RPMI7951 (cell line): ENCODE measurements around the gene RNF39. TPM values are rescaled to one million over a fixed set of nuclear protein-coding genes. Genes with fewer than 3 reads are reported as not detected.
"Not testable (repeated sequence)": the region's sequence is repeated elsewhere in the genome, so short reads cannot be mapped to it uniquely, and the experiment has no call there.

Experiments used
- DNase-seq: peaks from one replicate; pipeline ENCODE4 v3.0.0-alpha.2; 2012; ENCODE audit warnings: low read depth
- total RNA-seq: library from RNA; depleted of rRNA; stranded (reverse); fragments of >200 nt; shearing (Covaris generic); gene quantifications from 2 replicates; pipeline ENCODE4 v1.2.3, GENCODE V29; 2014; rRNA removed

RNF39 gene, protein sequence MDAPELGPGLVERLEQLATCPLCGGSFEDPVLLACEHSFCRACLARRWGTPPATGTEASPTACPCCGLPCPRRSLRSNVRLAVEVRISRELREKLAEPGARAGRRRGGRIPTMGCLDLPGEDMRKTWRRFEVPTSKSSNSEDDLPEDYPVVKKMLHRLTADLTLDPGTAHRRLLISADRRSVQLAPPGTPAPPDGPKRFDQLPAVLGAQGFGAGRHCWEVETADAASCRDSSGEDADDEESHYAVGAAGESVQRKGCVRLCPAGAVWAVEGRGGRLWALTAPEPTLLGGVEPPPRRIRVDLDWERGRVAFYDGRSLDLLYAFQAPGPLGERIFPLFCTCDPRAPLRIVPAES
- total RNA-seq, result not detected in 2 replicates

DNA sequence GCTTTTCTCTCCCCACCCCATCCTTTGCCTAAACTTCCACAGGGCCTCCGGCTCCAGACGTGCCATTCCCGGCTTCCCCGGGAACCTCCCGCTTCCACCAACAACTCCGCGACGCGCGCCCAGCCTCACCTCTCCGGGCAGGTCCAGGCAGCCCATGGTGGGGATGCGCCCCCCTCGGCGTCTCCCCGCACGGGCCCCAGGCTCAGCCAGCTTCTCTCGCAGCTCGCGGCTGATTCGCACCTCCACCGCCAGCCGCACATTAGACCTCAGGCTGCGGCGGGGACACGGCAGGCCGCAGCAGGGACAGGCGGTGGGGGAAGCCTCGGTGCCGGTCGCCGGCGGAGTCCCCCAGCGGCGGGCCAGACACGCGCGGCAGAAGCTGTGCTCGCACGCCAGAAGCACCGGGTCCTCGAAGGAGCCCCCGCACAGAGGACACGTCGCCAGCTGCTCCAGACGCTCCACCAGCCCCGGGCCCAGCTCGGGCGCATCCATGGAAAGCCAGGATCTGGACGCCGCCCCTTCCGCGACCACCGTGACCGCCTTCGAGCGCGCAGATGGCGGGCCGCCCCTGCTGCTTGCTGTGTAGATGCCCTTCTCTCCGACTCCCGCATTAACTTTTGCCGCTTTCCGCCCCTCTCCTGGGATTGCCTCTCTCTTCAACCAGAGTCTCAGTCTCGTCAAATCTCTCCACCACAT lies at the start of gene RNF39:
TSS of gene RNF39 (minus strand) at position 676 of the 696 bp plus-strand sequence. CDS start at position 492, 184 bp downstream.
- DNase-seq, result no peak

GRCh38 chr6:30122515-30122914 lies 46.9 kb upstream of the RNF39 start:
- no peak for DNase-seq

DNA sequence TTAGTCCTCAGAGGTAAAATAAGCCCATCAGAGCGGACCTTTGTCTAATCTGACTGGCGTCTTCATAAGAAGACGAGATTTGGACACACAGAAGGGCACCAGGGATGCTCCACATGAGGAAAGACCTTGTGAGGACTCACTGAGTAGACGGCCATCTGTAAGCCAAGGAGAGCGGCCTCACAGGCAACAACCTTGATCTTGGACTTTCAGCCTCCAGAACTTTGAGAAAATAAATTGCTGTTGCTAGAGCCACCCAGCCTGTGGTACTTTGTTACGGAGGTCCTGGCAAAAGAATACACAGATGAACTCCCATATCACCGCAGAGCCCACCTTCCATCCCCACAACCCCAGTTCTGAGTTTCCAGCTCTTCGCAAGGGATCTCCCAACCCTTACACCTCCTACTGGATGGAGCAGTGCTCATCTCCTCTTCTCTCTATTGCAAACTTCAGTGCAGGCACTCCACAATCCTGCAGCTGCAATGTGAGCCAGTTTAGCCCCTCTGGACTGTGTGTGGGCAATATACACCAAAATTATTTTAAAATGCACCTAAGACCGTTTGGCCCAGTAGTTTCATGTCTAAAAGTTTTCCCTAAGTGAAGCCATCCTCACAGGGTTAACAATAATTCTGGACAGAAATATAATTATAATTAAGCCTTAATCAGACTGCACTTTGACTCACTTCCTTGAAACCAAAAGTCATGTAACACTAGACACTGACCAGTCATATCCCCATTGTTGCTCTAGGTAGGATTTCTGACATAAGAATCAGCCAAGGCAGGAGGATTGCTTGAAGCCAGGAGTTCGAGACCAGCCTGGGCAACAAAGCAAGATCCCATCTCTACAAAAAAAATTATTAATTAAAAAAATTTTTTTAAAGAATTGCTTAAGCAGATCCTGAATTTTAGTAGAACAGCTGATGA lies 46.1 kb upstream of the RNF39 start:
- no peak for DNase-seq

DNA sequence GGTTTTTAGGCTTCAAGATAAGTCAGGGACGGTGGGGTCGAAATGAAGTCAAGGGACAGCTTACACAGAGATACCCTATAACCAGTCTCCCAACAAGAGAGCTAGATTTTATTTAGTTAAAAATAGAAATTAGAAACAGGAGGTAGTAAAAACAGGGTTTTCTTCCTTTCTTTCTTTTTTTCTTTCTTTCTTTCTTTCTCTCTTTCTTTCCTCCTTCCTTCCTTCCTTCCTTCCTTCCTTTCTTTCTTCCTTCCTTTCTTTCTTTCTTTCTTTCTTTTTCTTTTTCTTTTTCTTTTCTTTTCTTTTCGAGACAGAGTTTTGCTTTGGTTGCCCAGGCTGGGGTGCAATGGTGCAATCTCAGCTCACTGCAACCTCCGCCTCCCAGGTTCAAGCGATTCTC lies 43.1 kb upstream of the RNF39 start:
- DNase-seq, result not testable (repeated sequence)

- DNase-seq, result no peak
Observed at GRCh38 chr6:30116724-30117123, 41.2 kb upstream of the RNF39 start.

GRCh38 chr6:30113841-30114240 lies 38.3 kb upstream of the RNF39 start:
- DNase-seq, result no peak

DNA sequence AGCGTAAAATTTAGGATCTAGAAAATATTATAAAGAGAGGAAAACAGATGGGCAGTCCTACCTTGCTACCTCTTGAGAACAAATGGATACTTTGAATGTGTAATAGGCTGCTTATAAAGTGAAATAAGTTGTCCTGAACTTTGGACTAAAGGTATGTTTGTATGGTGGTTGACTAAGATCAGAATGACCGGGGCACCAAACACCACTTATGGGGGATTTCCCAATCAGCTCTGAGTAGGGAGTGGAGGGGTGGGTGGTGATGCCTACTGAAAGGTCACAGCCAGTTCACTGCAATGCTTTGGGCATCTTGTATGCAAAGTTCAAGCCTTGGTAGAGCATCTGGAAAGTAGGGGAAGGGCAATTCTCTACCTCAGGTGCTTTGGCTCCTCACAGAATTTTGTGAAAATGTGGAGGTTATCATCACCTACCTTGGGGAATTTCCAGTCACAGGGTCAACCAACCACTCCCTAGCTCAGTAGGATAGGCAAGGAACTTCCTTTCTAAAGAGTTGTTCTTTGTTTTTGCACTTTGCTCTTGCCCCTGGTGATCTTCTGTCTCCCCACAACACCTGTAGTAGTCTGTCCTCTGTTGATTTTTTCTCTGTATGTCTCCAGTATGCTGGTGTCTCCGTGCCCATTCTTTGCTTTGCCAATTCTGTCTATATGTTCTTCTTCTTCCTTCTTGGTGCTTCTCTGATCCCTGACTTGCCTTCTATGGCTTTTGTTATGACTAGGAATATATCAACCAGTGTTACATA lies 37.6 kb upstream of the RNF39 start, which contains the start of gene TRIM31:
TSS of gene TRIM31 (minus strand) at position 88 of the 757 bp plus-strand sequence. CDS start 285 bp downstream, outside the sequence.
- no peak for DNase-seq

- no peak for DNase-seq
Observed at GRCh38 chr6:30112402-30112994, 36.9 kb upstream of the RNF39 start.

- no peak for DNase-seq
Observed at GRCh38 chr6:30111266-30111856, 35.8 kb upstream of the RNF39 start.

GRCh38 chr6:30104661-30105060 lies 29.1 kb upstream of the RNF39 start:
- no peak for DNase-seq

DNA sequence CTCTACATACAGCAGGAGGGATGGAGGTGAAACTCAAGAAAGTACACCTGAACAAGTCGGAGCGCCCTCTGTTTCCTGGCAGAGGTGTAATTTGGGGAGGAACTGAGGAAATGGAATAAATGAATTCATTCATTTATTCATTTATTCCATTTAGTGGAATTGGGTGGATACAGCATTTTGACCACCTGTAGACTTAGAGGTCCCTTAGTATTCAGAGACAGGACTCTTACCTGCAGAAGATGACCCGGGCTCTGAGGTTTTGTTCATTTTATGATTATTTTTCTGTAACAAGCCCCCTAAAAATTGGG lies 28.3 kb upstream of the RNF39 start:
- DNase-seq, result no peak

GRCh38 chr6:30102970-30103871 lies 27.7 kb upstream of the RNF39 start:
- peak; percentile 86 for DNase-seq

GRCh38 chr6:30102414-30102969 lies 26.9 kb upstream of the RNF39 start:
- no peak for DNase-seq

DNA sequence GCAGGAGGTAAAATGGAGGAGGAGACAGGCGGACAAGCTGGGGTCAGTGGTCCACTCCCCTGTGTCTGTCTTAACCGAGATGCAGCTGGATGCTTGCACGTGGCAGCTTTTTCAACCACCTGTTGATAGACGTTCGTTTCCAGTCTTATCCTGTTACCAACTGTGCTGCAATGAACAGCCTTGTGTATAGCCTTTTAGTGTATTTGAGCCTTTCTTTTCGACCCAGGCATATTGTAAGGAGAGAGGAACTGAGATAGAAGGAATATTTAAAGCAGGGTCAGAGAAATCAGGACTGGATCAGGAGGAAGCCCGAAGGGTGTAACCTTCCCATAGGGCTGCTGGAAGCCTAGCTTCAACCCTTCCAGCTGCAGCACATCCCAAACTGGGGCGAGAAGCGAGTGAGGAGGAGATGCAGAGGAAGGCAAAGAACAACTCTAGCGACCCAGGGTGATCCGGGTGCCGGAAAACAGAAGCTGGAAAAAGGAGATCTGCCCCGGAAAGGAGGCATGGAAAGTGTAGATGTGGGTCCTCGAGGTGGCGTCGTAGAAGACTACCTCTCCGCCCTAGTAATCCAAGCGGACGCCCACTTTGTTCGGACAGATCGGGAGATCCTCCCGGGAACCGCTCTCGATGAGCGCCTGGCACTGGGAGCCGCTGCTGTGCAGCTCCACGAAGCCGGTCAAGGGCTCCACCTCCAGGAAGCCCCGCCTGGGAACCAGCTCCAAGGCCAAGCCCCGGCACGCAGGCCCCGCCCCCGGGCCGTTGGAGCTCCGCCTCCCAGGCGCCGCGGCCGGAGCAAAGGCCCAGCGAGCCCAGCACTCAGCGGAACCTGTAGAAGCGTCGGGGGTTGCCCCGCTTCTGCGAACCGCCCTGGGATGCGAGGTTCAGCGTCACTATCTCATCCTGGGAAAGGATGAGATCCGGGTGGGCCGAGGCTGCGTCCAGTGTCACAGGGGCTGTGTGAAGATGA lies 26.2 kb upstream of the RNF39 start:
- peak; percentile 89 for DNase-seq

DNA sequence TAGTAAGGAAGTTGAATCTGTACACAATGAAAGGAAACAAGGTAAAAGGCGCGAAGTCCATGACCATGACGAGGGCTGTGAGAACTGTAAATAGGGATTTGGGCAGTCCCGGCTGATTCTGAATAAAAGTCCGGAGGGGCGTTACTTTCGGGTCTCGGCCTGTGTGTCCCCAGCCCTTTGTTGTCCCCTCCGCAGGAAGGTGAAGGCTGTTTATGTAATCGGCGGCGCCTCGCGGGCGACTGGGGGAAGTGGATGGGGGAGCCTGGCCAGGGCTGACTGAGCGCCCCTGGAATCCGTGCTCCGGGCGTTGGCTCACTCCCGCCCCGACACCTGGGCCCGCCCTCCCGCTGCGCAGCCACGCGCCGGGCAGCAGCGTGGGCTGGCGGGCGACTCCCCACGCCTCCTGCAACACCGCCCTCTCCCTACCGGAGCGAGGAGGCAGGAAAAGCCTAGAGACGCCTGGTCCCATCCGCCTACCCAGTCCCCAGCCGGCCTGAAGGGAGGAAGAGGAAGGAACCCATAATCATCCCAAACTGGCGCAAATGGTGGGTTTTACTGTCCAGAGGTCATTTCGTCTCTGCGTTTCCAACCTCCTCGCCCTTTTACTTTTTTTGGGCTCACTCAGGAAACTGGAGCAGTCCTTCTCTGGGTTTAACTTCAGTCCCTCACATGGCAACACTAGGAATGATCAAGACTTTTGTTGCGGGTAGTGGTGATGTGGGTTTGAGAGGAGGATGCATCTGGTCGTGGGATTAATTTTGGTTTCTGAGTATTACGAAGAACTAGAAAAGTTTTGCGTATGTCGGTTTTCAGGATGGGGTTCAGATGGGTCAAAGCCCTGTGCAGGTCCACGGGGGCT lies 25.2 kb upstream of the RNF39 start:
- peak; percentile 36 for DNase-seq

DNA sequence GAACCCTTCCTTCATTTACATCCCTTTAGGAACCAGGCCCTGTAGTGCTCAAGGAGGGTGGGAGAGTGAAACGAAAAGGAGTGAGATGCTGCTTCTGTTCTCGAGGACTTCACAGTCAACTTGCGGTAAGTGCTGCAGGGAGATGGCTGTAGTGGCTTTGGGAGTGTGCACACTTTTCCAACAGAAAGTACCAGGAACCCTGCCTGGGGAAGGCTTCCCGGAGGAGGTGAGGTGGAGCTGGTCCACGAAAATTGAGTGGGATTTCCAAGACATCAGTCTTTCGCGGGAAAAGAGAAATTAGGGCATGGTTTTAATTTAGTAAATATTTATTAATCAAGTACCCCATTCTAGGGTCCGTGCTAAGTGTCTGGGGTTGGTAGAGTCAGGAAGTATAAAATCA lies 24.6 kb upstream of the RNF39 start:
- no peak for DNase-seq
